HEK293T (cell line): ENCODE data around the gene MYO15A.

Source experiments
- BHLHE40 ChIP-seq: fragments of 450-650 bp; IDR thresholded peaks from 2 replicates; pipeline ENCODE4 v1.6.1; 2016; ENCODE audit warnings: mild to moderate bottlenecking, moderate library complexity, borderline replicate concordance
- CTBP1 ChIP-seq: fragments of 450-650 bp; IDR thresholded peaks from 2 replicates; pipeline ENCODE4 v1.6.1; 2016; ENCODE audit warnings: borderline replicate concordance

DNA sequence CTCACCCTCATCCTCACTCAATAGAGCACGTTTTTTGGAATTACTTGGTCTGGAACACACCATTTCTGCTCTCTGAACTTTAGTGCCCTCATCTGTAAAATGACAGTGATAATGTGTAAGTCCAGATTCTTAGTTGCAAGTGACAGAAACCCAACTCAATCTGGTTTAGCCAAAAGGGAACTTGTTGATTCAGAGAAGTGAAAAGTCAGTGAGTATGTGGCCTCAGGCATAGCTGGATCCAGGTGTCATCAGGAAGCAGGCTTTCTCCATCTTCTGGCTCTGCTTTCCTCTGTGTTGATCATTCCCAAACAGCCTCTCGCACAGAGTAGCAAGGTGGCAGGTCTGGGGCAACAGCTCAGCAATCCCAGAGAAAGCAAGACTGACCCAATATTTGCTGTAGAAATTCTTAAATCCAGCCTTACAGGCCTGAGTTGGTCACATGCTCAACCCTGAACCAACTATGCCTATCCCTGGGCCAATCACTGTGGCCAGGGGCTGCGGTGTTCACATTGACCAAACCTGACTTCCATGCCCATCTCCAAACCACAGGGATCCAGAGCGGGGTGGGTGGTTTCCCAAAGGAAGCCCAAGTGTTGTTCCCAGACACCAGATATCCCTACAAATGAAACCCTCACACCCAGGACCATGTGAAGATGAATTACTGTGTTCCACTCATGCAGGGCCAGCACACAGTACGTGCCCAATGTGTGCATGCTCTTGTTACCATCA, 51.7 kb downstream of the MYO15A start:
- TF ChIP-seq BHLHE40 (no peak), CTBP1 (no peak)
